Measurements from ENCODE around the gene ARHGEF16.

DNA sequence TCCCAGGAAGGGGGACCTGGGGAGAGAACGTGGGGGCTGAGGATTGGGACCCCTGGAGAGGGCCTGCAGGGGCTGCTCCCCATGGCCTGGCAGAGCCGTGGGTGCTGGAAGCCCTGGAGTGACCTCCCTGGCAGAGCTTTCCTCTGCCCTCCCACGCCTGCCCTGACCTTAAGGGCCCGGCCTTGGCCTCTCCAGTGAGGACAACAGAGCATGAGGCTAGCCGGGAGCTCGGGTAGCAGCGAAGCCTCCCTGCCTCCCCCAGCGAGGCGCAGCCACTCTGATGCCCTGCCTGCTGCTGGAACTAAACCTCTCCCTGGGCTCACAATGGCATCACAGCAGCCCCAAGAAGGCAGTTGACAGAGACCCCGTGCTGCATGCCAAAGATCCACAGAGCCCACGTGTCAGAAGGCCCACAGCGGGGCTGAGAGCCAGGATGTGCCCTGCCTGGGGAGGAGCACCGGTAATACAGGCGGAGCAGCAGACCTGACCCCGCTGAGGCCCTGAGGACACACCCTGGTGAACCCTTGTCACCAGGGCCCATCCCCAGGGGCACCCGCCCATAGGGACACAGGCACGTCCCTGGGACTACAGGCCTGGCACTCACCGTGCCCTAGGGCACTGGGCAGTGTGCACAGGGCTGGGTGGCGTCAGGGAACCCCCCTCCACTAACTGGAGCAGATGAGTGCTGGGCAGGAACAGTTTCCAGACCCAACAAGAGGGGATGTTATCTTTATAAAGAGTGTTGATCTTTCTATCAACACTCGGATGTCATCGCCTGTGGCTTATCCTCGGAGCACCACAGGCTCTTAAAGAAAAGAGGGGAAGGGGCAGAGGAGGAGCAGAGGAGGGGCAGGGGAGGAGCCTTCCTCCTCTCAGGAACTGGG lies 48.4 kb downstream of the ARHGEF16 start:
- TF ChIP-seq, protein P1, sequence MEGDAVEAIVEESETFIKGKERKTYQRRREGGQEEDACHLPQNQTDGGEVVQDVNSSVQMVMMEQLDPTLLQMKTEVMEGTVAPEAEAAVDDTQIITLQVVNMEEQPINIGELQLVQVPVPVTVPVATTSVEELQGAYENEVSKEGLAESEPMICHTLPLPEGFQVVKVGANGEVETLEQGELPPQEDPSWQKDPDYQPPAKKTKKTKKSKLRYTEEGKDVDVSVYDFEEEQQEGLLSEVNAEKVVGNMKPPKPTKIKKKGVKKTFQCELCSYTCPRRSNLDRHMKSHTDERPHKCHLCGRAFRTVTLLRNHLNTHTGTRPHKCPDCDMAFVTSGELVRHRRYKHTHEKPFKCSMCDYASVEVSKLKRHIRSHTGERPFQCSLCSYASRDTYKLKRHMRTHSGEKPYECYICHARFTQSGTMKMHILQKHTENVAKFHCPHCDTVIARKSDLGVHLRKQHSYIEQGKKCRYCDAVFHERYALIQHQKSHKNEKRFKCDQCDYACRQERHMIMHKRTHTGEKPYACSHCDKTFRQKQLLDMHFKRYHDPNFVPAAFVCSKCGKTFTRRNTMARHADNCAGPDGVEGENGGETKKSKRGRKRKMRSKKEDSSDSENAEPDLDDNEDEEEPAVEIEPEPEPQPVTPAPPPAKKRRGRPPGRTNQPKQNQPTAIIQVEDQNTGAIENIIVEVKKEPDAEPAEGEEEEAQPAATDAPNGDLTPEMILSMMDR (conservative IDR thresholded peaks at IDR 0.05) = no peak
- no peak for TF ChIP-seq EZH2 (IDR thresholded peaks at IDR 0.05; ENCODE audit: low read depth)

Measured in PC-9 (cell line).